H1 (cell line): ENCODE data around the gene FH. TPM values are rescaled to one million over a fixed set of nuclear protein-coding genes. Genes with fewer than 3 reads are reported as not detected.

Experiments
- CTCF ChIA-PET: fragments of 300-600 bp; sonication (Branson Sonifier 250); formaldehyde crosslinking; loops from one replicate; lab custom pipeline; 2021; ENCODE audit not compliant: partially characterized antibody; lab: Charles Lee
- POLR2A ChIA-PET: fragments of 300-600 bp; sonication (Branson Sonifier 250); formaldehyde crosslinking; loops from one replicate; lab custom pipeline; 2021; ENCODE audit warnings: inconsistent platforms; ENCODE audit not compliant: partially characterized antibody; lab: Charles Lee
- DNase-seq, 2 experiments: peaks; one replicate each; pipeline versions ENCODE4 v3.0.0 to v3.0.0-alpha.2; 2010 to 2022; ENCODE audit warnings: low spot score in 2 of 2, low read depth in 1 of 2, mixed read lengths in 1 of 2
- FAIRE-seq: peaks from 2 replicates; lab custom pipeline; 2011; peaks lifted over from hg19 to GRCh38; lab: Jason Lieb, UNC
- H2AFZ ChIP-seq: 2 replicates; pipeline ENCODE4 v1.8.1; 2012; ENCODE audit warnings: low read length, inconsistent platforms
- H2AK5ac ChIP-seq: 2 replicates; pipeline ENCODE4 v1.6.1; 2013; ENCODE audit warnings: low read depth, low read length
- H2BK120ac ChIP-seq: replicated peaks from 2 replicates; pipeline ENCODE3; 2013; ENCODE audit warnings: low read depth, low read length, inconsistent platforms
- H2BK12ac ChIP-seq: 2 replicates; pipeline ENCODE4 v1.6.1; 2013; ENCODE audit warnings: low read depth, low read length
- H2BK15ac ChIP-seq: 2 replicates; pipeline ENCODE4 v1.6.1; 2013; ENCODE audit warnings: low read length
- H2BK20ac ChIP-seq: 2 replicates; pipeline ENCODE4 v1.6.1; 2013; ENCODE audit warnings: low read length
- H2BK5ac ChIP-seq: 2 replicates; pipeline ENCODE4 v1.6.1; 2013; ENCODE audit warnings: low read depth, low read length
- H3K14ac ChIP-seq: 2 replicates; pipeline ENCODE4 v1.6.1; 2013; ENCODE audit warnings: inconsistent platforms; ENCODE audit not compliant: insufficient read length
- H3K18ac ChIP-seq: 2 replicates; pipeline ENCODE4 v1.6.1; 2013; ENCODE audit warnings: low read length; ENCODE audit errors: extremely low read depth
- H3K23ac ChIP-seq: 2 replicates; pipeline ENCODE4 v1.6.1; 2013; ENCODE audit warnings: inconsistent platforms; ENCODE audit not compliant: insufficient read length
- H3K23me2 ChIP-seq: 2 replicates; pipeline ENCODE4 v1.6.1; 2013; ENCODE audit warnings: low read depth, low read length
- H3K27ac ChIP-seq: 2 replicates; pipeline ENCODE4 v1.6.1; 2011; ENCODE audit warnings: low read depth, low read length, inconsistent platforms
- H3K27me3 ChIP-seq, 4 experiments: replicated peaks in 1 of 4; 1 replicate in 1 of 4; 2 replicates in 3 of 4; pipeline versions ENCODE4 v1.6.1 to v1.8.1; 2011 to 2013; ENCODE audit warnings: low read length in 3 of 4, mild to moderate bottlenecking in 3 of 4, inconsistent platforms in 2 of 4, mixed read lengths in 2 of 4, moderate library complexity in 1 of 4; ENCODE audit not compliant: control insufficient read depth in 3 of 4, insufficient read depth in 3 of 4; ENCODE audit errors: extremely low read depth in 1 of 4
- H3K36me3 ChIP-seq, 4 experiments: 2 replicates each; pipeline versions ENCODE4 v1.6.1 to v1.8.1; 2011 to 2013; ENCODE audit warnings: mild to moderate bottlenecking in 4 of 4, low read length in 3 of 4, moderate library complexity in 2 of 4, control low read depth in 1 of 4, inconsistent platforms in 1 of 4; ENCODE audit not compliant: insufficient read depth in 4 of 4, control insufficient read depth in 2 of 4
- H3K4ac ChIP-seq: replicated peaks from 2 replicates; pipeline ENCODE3; 2013; ENCODE audit warnings: low read length, low read depth, mixed read lengths, inconsistent platforms; ENCODE audit not compliant: insufficient read length
- H3K4me1 ChIP-seq, 4 experiments: replicated peaks in 1 of 4; 1 replicate in 1 of 4; 2 replicates in 3 of 4; pipeline versions ENCODE4 v1.6.1 to v1.8.1; 2011 to 2013; ENCODE audit warnings: low read length in 3 of 4, inconsistent platforms in 2 of 4, mixed read lengths in 1 of 4; ENCODE audit not compliant: insufficient read depth in 4 of 4, control insufficient read depth in 3 of 4
- H3K4me2 ChIP-seq, 2 experiments: 2 replicates each; pipeline versions ENCODE4 v1.6.1 to v1.8.1; 2011 to 2013; ENCODE audit warnings: low read depth in 2 of 2, low read length in 2 of 2, control low read depth in 1 of 2, inconsistent platforms in 1 of 2, mild to moderate bottlenecking in 1 of 2; ENCODE audit not compliant: insufficient read depth in 1 of 2
- H3K4me3 ChIP-seq, 4 experiments: fragments of 200-600, 300-600 bp in 1 of 4; sonication (generic), shearing (Covaris generic), sonication (Bioruptor Twin) in 1 of 4; 2 replicates each; pipeline versions ENCODE4 v1.5.1 to v1.8.1; 2011 to 2016; ENCODE audit warnings: low read length in 4 of 4, low read depth in 3 of 4, control low read depth in 2 of 4, inconsistent platforms in 2 of 4, mild to moderate bottlenecking in 2 of 4, mixed read lengths in 1 of 4, moderate library complexity in 1 of 4; ENCODE audit not compliant: insufficient read depth in 2 of 4; ENCODE audit errors: extremely low read depth in 1 of 4
- H3K56ac ChIP-seq: replicated peaks from 2 replicates; pipeline ENCODE3; 2013; ENCODE audit warnings: low read depth, mild to moderate bottlenecking, mixed read lengths, low read length, inconsistent platforms; ENCODE audit not compliant: insufficient read length
- H3K79me1 ChIP-seq: 2 replicates; pipeline ENCODE4 v1.6.1; 2013; ENCODE audit warnings: low read depth, low read length, control low read depth
- H3K79me2 ChIP-seq, 2 experiments: 2 replicates each; pipeline versions ENCODE4 v1.6.1 to v1.8.1; 2012 to 2013; ENCODE audit warnings: low read length in 2 of 2, mild to moderate bottlenecking in 2 of 2, inconsistent platforms in 1 of 2; ENCODE audit not compliant: insufficient read depth in 2 of 2, control insufficient read depth in 1 of 2
- H3K9ac ChIP-seq, 4 experiments: replicated peaks in 1 of 4; 1 replicate in 1 of 4; 2 replicates in 3 of 4; pipeline versions ENCODE4 v1.6.1 to v1.8.1; 2011 to 2013; ENCODE audit warnings: low read depth in 3 of 4, low read length in 3 of 4, control low read depth in 2 of 4, mild to moderate bottlenecking in 2 of 4, moderate library complexity in 2 of 4, inconsistent platforms in 1 of 4; ENCODE audit errors: extremely low read depth in 1 of 4
- H3K9me3 ChIP-seq, 2 experiments: 2 replicates each; pipeline versions ENCODE4 v1.6.1 to v1.8.1; 2012 to 2013; ENCODE audit warnings: mild to moderate bottlenecking in 2 of 2, moderate library complexity in 2 of 2, control low read depth in 1 of 2, inconsistent platforms in 1 of 2, low read depth in 1 of 2, low read length in 1 of 2, mixed read lengths in 1 of 2; ENCODE audit not compliant: insufficient read depth in 2 of 2
- H4K20me1 ChIP-seq, 2 experiments: replicated peaks in 1 of 2; 2 replicates each; pipeline versions ENCODE3 to v1.8.1; 2011 to 2013; ENCODE audit warnings: inconsistent platforms in 2 of 2, low read length in 2 of 2, mild to moderate bottlenecking in 1 of 2; ENCODE audit not compliant: insufficient read depth in 2 of 2, control insufficient read depth in 1 of 2
- H4K5ac ChIP-seq: 2 replicates; pipeline ENCODE4 v1.6.1; 2013; ENCODE audit warnings: low read length, low read depth, mixed read lengths, inconsistent platforms; ENCODE audit not compliant: insufficient read length
- H4K8ac ChIP-seq: 2 replicates; pipeline ENCODE4 v1.8.0; 2013; ENCODE audit warnings: mild to moderate bottlenecking, moderate library complexity, low read length, inconsistent platforms; ENCODE audit not compliant: insufficient read depth; ENCODE audit errors: extremely low read depth
- H4K91ac ChIP-seq: replicated peaks from 2 replicates; pipeline ENCODE3; 2013; ENCODE audit warnings: low read length, mixed read lengths, inconsistent platforms; ENCODE audit not compliant: insufficient read length
- CTCF ChIP-seq, 3 experiments: IDR thresholded peaks; 1 replicate in 2 of 3; 2 replicates in 1 of 3; pipeline versions ENCODE4 v1.5.1 to v1.6.1; 2011; ENCODE audit warnings: low read length in 3 of 3, mild to moderate bottlenecking in 3 of 3, inconsistent platforms in 2 of 3, low read depth in 1 of 3, moderate library complexity in 1 of 3; ENCODE audit not compliant: insufficient read depth in 1 of 3; ENCODE audit errors: control extremely low read depth in 1 of 3
- EZH2 ChIP-seq: fragments of 200-600 bp; sonication (generic); IDR thresholded peaks from 2 replicates; pipeline ENCODE4 v1.7.1; 2012; ENCODE audit warnings: low read depth, mild to moderate bottlenecking, moderate library complexity, low read length, inconsistent platforms; ENCODE audit not compliant: severe bottlenecking
- KDM4A ChIP-seq: IDR thresholded peaks from one replicate; pipeline ENCODE4 v1.7.1; 2012; ENCODE audit warnings: low read depth, mild to moderate bottlenecking, moderate library complexity, low read length, inconsistent platforms; ENCODE audit not compliant: severe bottlenecking
- TAF1 ChIP-seq: IDR thresholded peaks from 2 replicates; pipeline ENCODE4 v1.6.1; 2011; ENCODE audit warnings: mild to moderate bottlenecking, low read depth, low read length
- WGBS, 2 experiments: shearing (Covaris generic) in 1 of 2; methylation state at CpG; one replicate each; pipeline versions ENCODE4 v1.1.6 to v1.1.7; 2013 to 2015; ENCODE audit warnings: low lambda C conversion rate in 2 of 2, mixed read lengths in 2 of 2, inconsistent platforms in 1 of 2, low coverage in 1 of 2, missing lambda C conversion rate in 1 of 2; ENCODE audit not compliant: insufficient replicate concordance in 2 of 2, insufficient coverage in 1 of 2, insufficient read length in 1 of 2; ENCODE audit errors: extremely low coverage in 1 of 2, missing lambda C conversion rate in 1 of 2; 5-methylcytosine and 5-hydroxymethylcytosine counted together
- polyA plus RNA-seq, 7 experiments: library from polyadenylated mRNA; depleted of rRNA in 3 of 7; stranded (reverse) in 5 of 7; unstranded in 2 of 7; fragments of >200 nt in 5 of 7; fragments of 200-250 nt in 2 of 7; gene quantifications; 1 replicate in 5 of 7; 2 replicates in 1 of 7; 4 replicates in 1 of 7; pipeline versions ENCODE4 v1.2.1 to v1.2.3, GENCODE V29; 2011 to 2013; ENCODE audit warnings: missing spikeins in 2 of 7, mixed read lengths in 2 of 7
- total RNA-seq: library from RNA; stranded (reverse); fragmentation: NEBNext Ultra II Directional; extraction: Animal tissue kit (Norgen Biotek cat#: 25700); gene quantifications from 2 replicates; pipeline ENCODE4 v1.2.1, GENCODE V29; 2021

Gene FH
- total and polyA plus RNA-seq, 2 of the 8 experiments (the other 6 are each of a cell fraction or from before 2014, with no cell fraction given), result 45.0 to 81.9 TPM

DNA sequence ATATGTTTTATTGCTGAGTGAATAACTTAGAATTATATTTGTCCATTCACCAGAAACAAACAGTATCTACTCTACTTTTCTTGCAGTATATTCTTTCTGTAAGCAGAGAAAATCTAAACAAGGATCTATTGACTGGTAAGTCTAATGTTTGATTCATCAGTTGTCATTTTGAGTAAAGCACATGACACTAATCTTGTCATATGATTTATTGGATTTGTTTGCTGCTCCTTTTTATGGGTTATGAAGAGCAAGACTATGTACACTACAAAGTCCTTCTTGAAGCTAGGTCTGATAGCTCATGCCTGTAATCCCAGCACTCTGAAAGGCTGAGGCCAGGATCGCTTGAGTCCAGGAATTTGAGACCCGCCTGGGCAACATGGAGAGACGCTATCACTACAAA, 36.0 kb upstream of the FH start:
- Histone ChIP-seq H3K56ac (no peak overlapping the region), H2BK12ac (no peak overlapping the region), H3K9ac (no peak overlapping the region), H3K27ac (no peak overlapping the region), H3K79me1 (no peaks in the 10 kb centered on the region), H2BK120ac (no peak overlapping the region), H3K27me3 (no peaks in the 10 kb centered on the region), H2AK5ac (no peak overlapping the region), H2BK5ac (no peak overlapping the region), H3K4me2 (no peak overlapping the region), H2BK15ac (no peak overlapping the region), H3K9me3 (no peaks in the 10 kb centered on the region), H3K23ac (no peak overlapping the region), H4K20me1 (no peaks in the 10 kb centered on the region), H3K23me2 (no peaks in the 10 kb centered on the region), H3K4me1 (no peaks in the 10 kb centered on the region), H3K79me2 (no peaks in the 10 kb centered on the region), H3K4ac (no peak overlapping the region), H4K91ac (no peak overlapping the region), H4K5ac (no peak overlapping the region), H3K36me3 (no peaks in the 10 kb centered on the region), H2AFZ (no peak overlapping the region), H3K14ac (no peak overlapping the region), H3K18ac (no peak overlapping the region), H4K8ac (no peak overlapping the region), H3K4me3 (no peak overlapping the region), H2BK20ac (no peak overlapping the region)
- 91% methylated on average over 3 of the region's 3 CpGs; no CpG with 5 or more reads in 1 of the 2 experiments for WGBS, 2 experiments
- CTCF ChIA-PET, result interaction anchor here (0.7 to 1.0 kb wide), 2 partner anchors 42 to 1386 kb away, joined by 3 to 4 read pairs; no protein-coding TSS in a partner anchor
- POLR2A ChIA-PET, result no interaction called here
- DNase-seq (no peak), FAIRE-seq (no peak)
- no peak for TF ChIP-seq TAF1
- no peak for TF ChIP-seq CTCF (IDR thresholded peaks at IDR 0.05; ENCODE audit: control extremely low read depth in 1 of 3, insufficient read depth in 1 of 3, low read depth in 1 of 3, low read length in 3 of 3)
- no peak for TF ChIP-seq EZH2
- TF ChIP-seq KDM4A, result no peak
